Neural progenitor cell (in vitro differentiated cells): ENCODE results near the gene KRT40. TPM values are rescaled to one million over a fixed set of nuclear protein-coding genes. Genes with fewer than 3 reads are reported as not detected.

ENCODE experiments used
- DNase-seq: peaks from one replicate; pipeline ENCODE4 v3.0.0-alpha.2; 2016; ENCODE audit warnings: low spot score
- H2AFZ ChIP-seq: fragments of 200-600 bp; sonication (generic); replicated peaks from 2 replicates; pipeline ENCODE4 v1.6.1; 2016; ENCODE audit warnings: antibody characterized with exemption
- H3F3A ChIP-seq: fragments of 200-600 bp; sonication (generic); 2 replicates; pipeline ENCODE4 v1.6.1; 2016; ENCODE audit warnings: antibody characterized with exemption, low read depth
- H3K27ac ChIP-seq: fragments of 200-600 bp; sonication (generic); 2 replicates; pipeline ENCODE4 v1.5.1; 2016; ENCODE audit warnings: mild to moderate bottlenecking
- H3K27me3 ChIP-seq: fragments of 200-600 bp; sonication (generic); 2 replicates; pipeline ENCODE4 v1.6.1; 2016; ENCODE audit warnings: mild to moderate bottlenecking, moderate library complexity
- H3K36me3 ChIP-seq: fragments of 200-600 bp; sonication (generic); 2 replicates; pipeline ENCODE4 v1.5.1; 2016
- H3K4me1 ChIP-seq: fragments of 200-600 bp; sonication (generic); 2 replicates; pipeline ENCODE4 v1.6.1; 2016; ENCODE audit warnings: mixed run types
- H3K4me2 ChIP-seq: fragments of 200-600 bp; sonication (generic); 2 replicates; pipeline ENCODE4 v1.6.1; 2016
- H3K4me3 ChIP-seq: fragments of 200-600 bp; sonication (generic); 2 replicates; pipeline ENCODE4 v1.5.1; 2016
- H3K79me2 ChIP-seq: fragments of 200-600 bp; sonication (generic); 2 replicates; pipeline ENCODE4 v1.6.1; 2016; ENCODE audit warnings: low read depth
- H3K9ac ChIP-seq: fragments of 200-600 bp; sonication (generic); 2 replicates; pipeline ENCODE4 v1.6.1; 2016
- H3K9me3 ChIP-seq: fragments of 200-600 bp; sonication (generic); 2 replicates; pipeline ENCODE4 v1.5.1; 2016; ENCODE audit warnings: low read depth
- H4K20me1 ChIP-seq: fragments of 200-600 bp; sonication (generic); 2 replicates; pipeline ENCODE4 v1.6.1; 2016; ENCODE audit warnings: low read depth
- H3K27ac Mint-ChIP-seq: 3 replicates; pipeline ENCODE4 v1.8.0; 2021; ENCODE audit warnings: mixed read lengths
- H3K27me3 Mint-ChIP-seq: 2 replicates; pipeline ENCODE4 v1.8.0; 2022; ENCODE audit warnings: low read depth, mild to moderate bottlenecking, inconsistent platforms, moderate library complexity, mixed read lengths; ENCODE audit not compliant: insufficient read depth
- H3K36me3 Mint-ChIP-seq: 3 replicates; pipeline ENCODE4 v1.8.0; 2021; ENCODE audit warnings: mixed read lengths
- H3K4me1 Mint-ChIP-seq: 3 replicates; pipeline ENCODE4 v1.8.0; 2021; ENCODE audit warnings: mixed read lengths
- H3K4me3 Mint-ChIP-seq: 3 replicates; pipeline ENCODE4 v1.8.0; 2021; ENCODE audit warnings: mild to moderate bottlenecking, moderate library complexity, mixed read lengths
- H3K9me3 Mint-ChIP-seq: 3 replicates; pipeline ENCODE4 v1.8.0; 2020; ENCODE audit warnings: mixed read lengths
- CTCF ChIP-seq: fragments of 200-600 bp; sonication (generic); IDR thresholded peaks from 2 replicates; pipeline ENCODE4 v1.5.1; 2017; ENCODE audit warnings: antibody characterized with exemption, mild to moderate bottlenecking
- EZH2 ChIP-seq: fragments of 200-600 bp; sonication (generic); IDR thresholded peaks from 2 replicates; pipeline ENCODE4 v1.6.1; 2017; ENCODE audit warnings: antibody characterized with exemption, mild to moderate bottlenecking, moderate library complexity
- EZH2phosphoT487 ChIP-seq: fragments of 200-600 bp; sonication (generic); IDR thresholded peaks from 2 replicates; pipeline ENCODE4 v1.6.1; 2017; ENCODE audit warnings: antibody characterized with exemption
- total RNA-seq: library from RNA; depleted of rRNA; stranded (reverse); fragments of >200 nt; gene quantifications from 2 replicates; pipeline ENCODE4 v1.2.3, GENCODE V29; 2015; ENCODE audit warnings: low replicate concordance

KRT40 gene
- total RNA-seq, 1 donor from 2014 or later: not detected

DNA sequence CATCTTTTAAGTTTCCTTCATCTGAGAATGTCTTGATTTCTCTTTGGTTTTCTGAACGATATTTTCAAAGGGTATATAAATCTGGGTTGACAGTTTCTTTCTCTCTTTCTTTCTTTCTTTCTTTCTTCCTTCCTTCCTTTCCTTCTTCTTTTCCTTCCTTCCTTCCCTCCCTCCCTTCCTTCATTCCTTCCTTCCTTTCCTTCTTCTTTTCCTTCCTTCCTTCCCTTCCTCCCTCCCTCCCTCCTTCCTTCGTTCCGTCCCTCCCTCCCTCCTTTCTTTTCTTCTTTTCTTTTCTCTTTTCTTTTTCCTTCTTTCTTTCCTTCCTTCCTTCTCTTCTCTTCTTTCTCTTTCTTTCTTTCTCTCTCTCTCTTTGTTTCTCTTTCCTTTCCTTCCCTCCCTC, 9.8 kb downstream of the KRT40 start:
- Histone ChIP-seq H3K27me3 (no peaks in the 10 kb centered on the region), H3K27ac (no peak overlapping the region), H3K4me1 (no peaks in the 10 kb centered on the region), H3F3A (no peaks in the 10 kb centered on the region), H4K20me1 (no peaks in the 10 kb centered on the region), H3K36me3 (no peaks in the 10 kb centered on the region), H3K4me2 (no peak overlapping the region), H2AFZ (no peak overlapping the region), H3K79me2 (no peaks in the 10 kb centered on the region), H3K4me3 (no peak overlapping the region), H3K9me3 (peaks cover 6% of the 10 kb centered on the region), H3K9ac (no peak overlapping the region)
- H3K27me3 Mint-ChIP-seq: no peaks in the 10 kb centered on the region
- peaks cover under 1% of the 10 kb centered on the region for H3K4me1 Mint-ChIP-seq
- no peak overlapping the region for H3K4me3 Mint-ChIP-seq
- no peaks in the 10 kb centered on the region for H3K36me3 Mint-ChIP-seq
- H3K9me3 Mint-ChIP-seq: no peaks in the 10 kb centered on the region
- no peak for DNase-seq
- TF ChIP-seq EZH2: no peak
- no peak for TF ChIP-seq CTCF
- TF ChIP-seq EZH2phosphoT487: no peak
- H3K27ac Mint-ChIP-seq: no peak overlapping the region

GRCh38 chr17:40967582-40967981, 16.5 kb downstream of the KRT40 start:
- no peak overlapping the region for H3K4me2 ChIP-seq
- no peak overlapping the region for H3K9ac ChIP-seq
- TF ChIP-seq CTCF: no peak
- TF ChIP-seq EZH2phosphoT487: no peak
- TF ChIP-seq EZH2: no peak
- no peaks in the 10 kb centered on the region for H3K27me3 ChIP-seq
- no peaks in the 10 kb centered on the region for H3K4me1 ChIP-seq
- no peaks in the 10 kb centered on the region for H3F3A ChIP-seq
- H3K4me1 Mint-ChIP-seq: no peaks in the 10 kb centered on the region
- H3K27me3 Mint-ChIP-seq: no peaks in the 10 kb centered on the region
- H4K20me1 ChIP-seq: no peaks in the 10 kb centered on the region
- peaks cover 8% of the 10 kb centered on the region for H3K9me3 ChIP-seq
- no peaks in the 10 kb centered on the region for H3K9me3 Mint-ChIP-seq
- H3K36me3 Mint-ChIP-seq: no peaks in the 10 kb centered on the region
- H3K4me3 Mint-ChIP-seq: no peak overlapping the region
- H3K27ac Mint-ChIP-seq: no peak overlapping the region
- H3K27ac ChIP-seq: no peak overlapping the region
- no peaks in the 10 kb centered on the region for H3K36me3 ChIP-seq
- DNase-seq: no peak
- no peak overlapping the region for H2AFZ ChIP-seq
- H3K79me2 ChIP-seq: no peaks in the 10 kb centered on the region
- no peak overlapping the region for H3K4me3 ChIP-seq

DNA sequence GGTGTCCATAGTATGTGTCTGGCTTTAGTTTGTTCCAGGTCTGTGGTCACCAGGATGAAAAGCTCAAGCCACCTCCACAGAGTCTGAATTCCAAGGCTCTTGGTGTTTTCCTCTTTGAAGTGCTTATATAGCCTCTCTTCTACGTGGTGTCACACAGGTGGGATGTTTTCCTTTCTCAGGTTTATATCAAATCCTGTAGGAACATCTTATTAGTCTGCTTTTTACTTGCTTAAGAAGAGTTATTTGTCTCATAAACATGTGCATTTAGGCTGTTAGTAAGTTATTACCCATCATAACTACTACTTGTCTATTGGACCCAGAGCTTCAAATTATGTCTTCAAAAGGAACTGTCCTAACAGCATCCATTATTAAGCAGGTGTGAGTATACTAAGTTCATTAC, 17.3 kb downstream of the KRT40 start, which contains the start of gene KRT39:
KRT39 (minus strand) TSS at position 101 of the 400 bp plus-strand sequence; CDS start at position 9, 92 bp downstream.
- no peaks in the 10 kb centered on the region for H3K9me3 Mint-ChIP-seq

More for the DNA sequence above, 17.3 kb downstream of the KRT40 start, which contains the start of gene KRT39:
- no peak for TF ChIP-seq CTCF
- TF ChIP-seq EZH2phosphoT487: no peak
- TF ChIP-seq EZH2: no peak
- Histone ChIP-seq H3K4me1 (no peaks in the 10 kb centered on the region), H3K27me3 (no peaks in the 10 kb centered on the region), H3K4me2 (no peak within 1 kb of the TSS), H3K27ac (no peak within 1 kb of the TSS), H3K79me2 (no peaks in the 10 kb centered on the region), H3K4me3 (no peak within 1 kb of the TSS), H4K20me1 (no peaks in the 10 kb centered on the region), H3K9me3 (peaks cover 8% of the 10 kb centered on the region), H2AFZ (peak within 1 kb of the TSS; percentile 57), H3F3A (no peaks in the 10 kb centered on the region), H3K36me3 (no peaks in the 10 kb centered on the region), H3K9ac (no peak within 1 kb of the TSS)
- Mint-ChIP-seq H3K4me1 (no peaks in the 10 kb centered on the region), H3K27ac (no peak within 1 kb of the TSS), H3K27me3 (no peaks in the 10 kb centered on the region), H3K36me3 (no peaks in the 10 kb centered on the region), H3K4me3 (no peak within 1 kb of the TSS)
- no peak for DNase-seq
